HL-60 (cell line): ENCODE results near the gene XXYLT1.

Source experiments
- DNase-seq, 2 experiments: peaks; one replicate each; pipeline ENCODE4 v3.0.0-alpha.2; 2010 to 2020; ENCODE audit warnings: low read depth in 1 of 2, low spot score in 1 of 2
- H3K27ac ChIP-seq: fragments of 250-450 bp; sonication (Bioruptor Pico); replicated peaks from 2 replicates; pipeline ENCODE4 v1.5.1; 2020; ENCODE audit warnings: mild to moderate bottlenecking, moderate library complexity
- H3K27me3 ChIP-seq: fragments of 250-450 bp; sonication (Bioruptor Pico); 2 replicates; pipeline ENCODE4 v1.5.1; 2021; ENCODE audit warnings: mild to moderate bottlenecking, moderate library complexity; ENCODE audit not compliant: insufficient read depth, poor library complexity, severe bottlenecking
- H3K4me3 ChIP-seq: replicated peaks from 2 replicates; pipeline ENCODE4 v1.5.1; 2011; ENCODE audit warnings: mild to moderate bottlenecking, control low read depth, low read length; ENCODE audit not compliant: insufficient read depth
- GABPA ChIP-seq: IDR thresholded peaks from 2 replicates; pipeline ENCODE4 v1.6.1; 2012; ENCODE audit warnings: low read depth
- POLR2AphosphoS5 ChIP-seq: IDR thresholded peaks from 2 replicates; pipeline ENCODE4 v1.6.1; 2012; ENCODE audit warnings: low read depth
- SPI1 ChIP-seq: IDR thresholded peaks from 2 replicates; pipeline ENCODE4 v1.6.1; 2012; ENCODE audit warnings: low read depth, mild to moderate bottlenecking, borderline replicate concordance
- TF ChIP-seq, protein P1 (sequence below): IDR thresholded peaks from 2 replicates; pipeline ENCODE4 v1.6.1; 2012; ENCODE audit warnings: low read depth; ENCODE audit not compliant: insufficient replicate concordance
- TF ChIP-seq, protein P2 (sequence below): IDR thresholded peaks from one replicate; pipeline ENCODE4 v1.5.1; 2011; ENCODE audit warnings: low read length, control low read depth, inconsistent platforms; ENCODE audit not compliant: insufficient read depth

Gene XXYLT1

DNA sequence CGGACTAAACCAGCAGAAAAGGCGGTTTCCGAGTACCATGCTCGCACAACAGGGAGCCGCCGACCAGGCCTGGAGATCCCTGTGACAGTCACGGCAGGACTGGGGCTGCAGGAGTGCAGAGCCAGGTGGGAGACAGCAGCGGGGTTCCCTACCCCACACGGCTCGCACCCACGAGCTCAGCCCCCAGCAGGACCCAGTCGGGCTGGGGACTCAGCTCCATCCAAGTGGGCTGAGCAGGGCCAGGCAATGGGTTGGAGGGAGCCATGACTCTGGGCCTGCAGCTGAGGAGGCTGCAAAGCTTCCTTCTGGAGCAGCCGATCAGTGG lies 15.8 kb downstream of the XXYLT1 start:
- TF ChIP-seq GABPA = no peak
- no peak for TF ChIP-seq POLR2AphosphoS5
- TF ChIP-seq SPI1 = no peak
- TF ChIP-seq, protein P1, sequence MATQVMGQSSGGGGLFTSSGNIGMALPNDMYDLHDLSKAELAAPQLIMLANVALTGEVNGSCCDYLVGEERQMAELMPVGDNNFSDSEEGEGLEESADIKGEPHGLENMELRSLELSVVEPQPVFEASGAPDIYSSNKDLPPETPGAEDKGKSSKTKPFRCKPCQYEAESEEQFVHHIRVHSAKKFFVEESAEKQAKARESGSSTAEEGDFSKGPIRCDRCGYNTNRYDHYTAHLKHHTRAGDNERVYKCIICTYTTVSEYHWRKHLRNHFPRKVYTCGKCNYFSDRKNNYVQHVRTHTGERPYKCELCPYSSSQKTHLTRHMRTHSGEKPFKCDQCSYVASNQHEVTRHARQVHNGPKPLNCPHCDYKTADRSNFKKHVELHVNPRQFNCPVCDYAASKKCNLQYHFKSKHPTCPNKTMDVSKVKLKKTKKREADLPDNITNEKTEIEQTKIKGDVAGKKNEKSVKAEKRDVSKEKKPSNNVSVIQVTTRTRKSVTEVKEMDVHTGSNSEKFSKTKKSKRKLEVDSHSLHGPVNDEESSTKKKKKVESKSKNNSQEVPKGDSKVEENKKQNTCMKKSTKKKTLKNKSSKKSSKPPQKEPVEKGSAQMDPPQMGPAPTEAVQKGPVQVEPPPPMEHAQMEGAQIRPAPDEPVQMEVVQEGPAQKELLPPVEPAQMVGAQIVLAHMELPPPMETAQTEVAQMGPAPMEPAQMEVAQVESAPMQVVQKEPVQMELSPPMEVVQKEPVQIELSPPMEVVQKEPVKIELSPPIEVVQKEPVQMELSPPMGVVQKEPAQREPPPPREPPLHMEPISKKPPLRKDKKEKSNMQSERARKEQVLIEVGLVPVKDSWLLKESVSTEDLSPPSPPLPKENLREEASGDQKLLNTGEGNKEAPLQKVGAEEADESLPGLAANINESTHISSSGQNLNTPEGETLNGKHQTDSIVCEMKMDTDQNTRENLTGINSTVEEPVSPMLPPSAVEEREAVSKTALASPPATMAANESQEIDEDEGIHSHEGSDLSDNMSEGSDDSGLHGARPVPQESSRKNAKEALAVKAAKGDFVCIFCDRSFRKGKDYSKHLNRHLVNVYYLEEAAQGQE = no peak
- TF ChIP-seq, protein P2, sequence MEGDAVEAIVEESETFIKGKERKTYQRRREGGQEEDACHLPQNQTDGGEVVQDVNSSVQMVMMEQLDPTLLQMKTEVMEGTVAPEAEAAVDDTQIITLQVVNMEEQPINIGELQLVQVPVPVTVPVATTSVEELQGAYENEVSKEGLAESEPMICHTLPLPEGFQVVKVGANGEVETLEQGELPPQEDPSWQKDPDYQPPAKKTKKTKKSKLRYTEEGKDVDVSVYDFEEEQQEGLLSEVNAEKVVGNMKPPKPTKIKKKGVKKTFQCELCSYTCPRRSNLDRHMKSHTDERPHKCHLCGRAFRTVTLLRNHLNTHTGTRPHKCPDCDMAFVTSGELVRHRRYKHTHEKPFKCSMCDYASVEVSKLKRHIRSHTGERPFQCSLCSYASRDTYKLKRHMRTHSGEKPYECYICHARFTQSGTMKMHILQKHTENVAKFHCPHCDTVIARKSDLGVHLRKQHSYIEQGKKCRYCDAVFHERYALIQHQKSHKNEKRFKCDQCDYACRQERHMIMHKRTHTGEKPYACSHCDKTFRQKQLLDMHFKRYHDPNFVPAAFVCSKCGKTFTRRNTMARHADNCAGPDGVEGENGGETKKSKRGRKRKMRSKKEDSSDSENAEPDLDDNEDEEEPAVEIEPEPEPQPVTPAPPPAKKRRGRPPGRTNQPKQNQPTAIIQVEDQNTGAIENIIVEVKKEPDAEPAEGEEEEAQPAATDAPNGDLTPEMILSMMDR = no peak

DNA sequence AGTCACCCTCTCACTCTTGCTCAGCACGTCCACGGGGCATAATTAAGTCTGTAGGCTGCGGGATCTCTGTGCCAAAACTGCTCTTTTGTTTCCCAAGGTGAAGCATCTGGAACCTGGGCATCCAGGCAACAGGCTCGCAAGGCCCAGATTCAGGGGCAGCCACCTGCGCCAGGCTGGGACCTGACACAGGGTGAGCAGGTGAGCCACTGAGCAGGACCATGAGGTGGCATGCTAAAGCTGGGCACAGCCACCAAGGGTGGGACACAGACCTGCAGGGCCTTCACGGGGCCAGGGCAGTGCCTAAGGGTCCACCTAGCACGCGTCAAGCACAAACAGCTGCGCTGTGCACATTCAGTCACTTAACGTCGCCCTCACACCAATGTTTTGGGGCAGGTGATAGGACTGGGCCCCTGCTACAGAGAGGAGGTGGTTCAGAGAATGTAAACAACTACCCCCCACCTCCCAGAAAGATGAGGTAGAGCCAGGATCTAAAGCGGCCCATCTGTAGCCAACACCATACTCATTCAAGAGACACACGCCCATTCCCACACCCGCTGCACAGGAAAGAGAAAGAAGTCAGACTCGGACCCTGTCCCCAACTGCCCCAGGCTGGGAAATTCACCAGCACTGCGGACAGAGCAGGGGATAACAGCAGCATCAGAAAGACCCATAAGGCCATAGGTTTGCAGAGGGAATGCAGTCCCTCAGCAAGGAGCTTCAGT lies 16.3 kb downstream of the XXYLT1 start:
- H3K27ac ChIP-seq = no peak overlapping the region
- H3K27me3 ChIP-seq = no peaks in the 10 kb centered on the region

More for the DNA sequence above, 15.8 kb downstream of the XXYLT1 start:
- H3K4me3 ChIP-seq = no peak overlapping the region
- no peaks in the 10 kb centered on the region for H3K27me3 ChIP-seq
- H3K27ac ChIP-seq = no peak overlapping the region
- no peak for DNase-seq

DNA sequence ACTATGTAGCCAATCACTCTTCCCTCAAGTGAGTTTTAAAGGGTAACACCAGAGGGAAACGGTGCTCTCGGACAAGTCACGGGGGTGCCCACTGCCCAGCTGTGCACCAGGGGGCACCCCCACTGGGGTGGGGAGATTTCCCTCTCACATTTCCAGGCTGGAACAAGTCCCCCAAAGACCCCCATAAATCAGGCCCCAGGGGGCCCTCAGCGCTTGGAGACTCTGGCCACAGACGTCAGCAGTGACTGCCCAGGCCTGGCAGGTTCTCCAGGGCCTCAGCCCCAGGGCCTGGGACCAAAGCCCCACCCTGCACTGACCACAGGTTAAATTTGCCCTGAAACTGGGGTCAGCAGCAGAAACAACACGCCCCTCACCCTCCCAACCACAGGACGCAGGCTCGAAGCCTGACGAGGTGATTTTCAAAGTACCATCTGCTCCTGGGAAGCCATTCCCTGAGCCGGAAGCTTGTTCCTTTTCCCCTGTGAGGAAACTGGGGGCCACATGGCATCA lies 17.0 kb downstream of the XXYLT1 start:
- Histone ChIP-seq H3K27me3 (no peaks in the 10 kb centered on the region), H3K27ac (no peak overlapping the region), H3K4me3 (no peak overlapping the region)
- TF ChIP-seq SPI1 (no peak), POLR2AphosphoS5 (no peak), GABPA (no peak)
- TF ChIP-seq, protein P1 = no peak
- TF ChIP-seq, protein P2 = no peak
- DNase-seq = no peak

More for the DNA sequence above, 16.3 kb downstream of the XXYLT1 start:
- H3K4me3 ChIP-seq = no peak overlapping the region
- TF ChIP-seq, protein P2 = no peak
- no peak for TF ChIP-seq POLR2AphosphoS5
- TF ChIP-seq, protein P1 = no peak
- TF ChIP-seq SPI1 = no peak
- no peak for TF ChIP-seq GABPA
- DNase-seq = no peak
